ENCODE measurements around the gene HEPH. TPM values are rescaled to one million over a fixed set of nuclear protein-coding genes. Genes with fewer than 3 reads are reported as not detected.
"Not testable (repeated sequence)": the region's sequence is repeated elsewhere in the genome, so short reads cannot be mapped to it uniquely, and the experiment has no call there.

The HEPH gene, protein sequence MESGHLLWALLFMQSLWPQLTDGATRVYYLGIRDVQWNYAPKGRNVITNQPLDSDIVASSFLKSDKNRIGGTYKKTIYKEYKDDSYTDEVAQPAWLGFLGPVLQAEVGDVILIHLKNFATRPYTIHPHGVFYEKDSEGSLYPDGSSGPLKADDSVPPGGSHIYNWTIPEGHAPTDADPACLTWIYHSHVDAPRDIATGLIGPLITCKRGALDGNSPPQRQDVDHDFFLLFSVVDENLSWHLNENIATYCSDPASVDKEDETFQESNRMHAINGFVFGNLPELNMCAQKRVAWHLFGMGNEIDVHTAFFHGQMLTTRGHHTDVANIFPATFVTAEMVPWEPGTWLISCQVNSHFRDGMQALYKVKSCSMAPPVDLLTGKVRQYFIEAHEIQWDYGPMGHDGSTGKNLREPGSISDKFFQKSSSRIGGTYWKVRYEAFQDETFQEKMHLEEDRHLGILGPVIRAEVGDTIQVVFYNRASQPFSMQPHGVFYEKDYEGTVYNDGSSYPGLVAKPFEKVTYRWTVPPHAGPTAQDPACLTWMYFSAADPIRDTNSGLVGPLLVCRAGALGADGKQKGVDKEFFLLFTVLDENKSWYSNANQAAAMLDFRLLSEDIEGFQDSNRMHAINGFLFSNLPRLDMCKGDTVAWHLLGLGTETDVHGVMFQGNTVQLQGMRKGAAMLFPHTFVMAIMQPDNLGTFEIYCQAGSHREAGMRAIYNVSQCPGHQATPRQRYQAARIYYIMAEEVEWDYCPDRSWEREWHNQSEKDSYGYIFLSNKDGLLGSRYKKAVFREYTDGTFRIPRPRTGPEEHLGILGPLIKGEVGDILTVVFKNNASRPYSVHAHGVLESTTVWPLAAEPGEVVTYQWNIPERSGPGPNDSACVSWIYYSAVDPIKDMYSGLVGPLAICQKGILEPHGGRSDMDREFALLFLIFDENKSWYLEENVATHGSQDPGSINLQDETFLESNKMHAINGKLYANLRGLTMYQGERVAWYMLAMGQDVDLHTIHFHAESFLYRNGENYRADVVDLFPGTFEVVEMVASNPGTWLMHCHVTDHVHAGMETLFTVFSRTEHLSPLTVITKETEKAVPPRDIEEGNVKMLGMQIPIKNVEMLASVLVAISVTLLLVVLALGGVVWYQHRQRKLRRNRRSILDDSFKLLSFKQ
- not detected for total RNA-seq

- Mint-ChIP-seq H3K9me3 (no peaks in the 10 kb centered on the region), H3K4me3 (no peak within 1 kb of the TSS), H3K27me3 (no peaks in the 10 kb centered on the region), H3K36me3 (ENCODE audit: low read depth) (no peaks in the 10 kb centered on the region), H3K27ac (no peak within 1 kb of the TSS), H3K4me1 (no peaks in the 10 kb centered on the region)
- DNase-seq, result no peak
- POLR2A ChIA-PET, result no interaction called here
- CTCF ChIA-PET, result interaction anchor here (0.6 kb wide), 1 partner anchor 1701 kb away, joined by 3 read pairs; no protein-coding TSS in a partner anchor
Observed at GRCh38 chrX:66163849-66164411, at the start of gene HEPH. HEPH (plus strand) TSS chrX:66164247; CDS start chrX:66170571, 6,324 bp downstream.

DNA sequence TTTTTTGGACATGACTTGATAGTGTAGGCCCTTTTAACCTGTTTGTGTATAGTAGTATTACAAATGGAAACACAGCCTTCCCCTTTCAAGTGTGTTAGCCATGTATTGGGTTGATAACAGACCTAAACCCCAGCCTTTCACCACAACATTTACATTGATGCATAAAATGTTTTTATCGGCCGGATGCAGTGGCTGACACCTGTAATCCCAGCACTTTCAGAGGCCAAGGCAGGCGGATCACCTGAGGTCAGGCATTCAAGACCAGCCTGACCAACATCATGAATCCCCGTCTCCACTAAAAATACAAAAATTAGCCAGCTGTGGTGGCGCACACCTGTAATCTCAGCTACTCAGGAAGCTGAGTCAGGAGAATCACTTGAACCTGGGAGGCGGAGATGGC, 45.3 kb upstream of the HEPH start:
- POLR2A ChIA-PET, CTCF ChIA-PET, H3K9me3 Mint-ChIP-seq: not testable (repeated sequence)

DNA sequence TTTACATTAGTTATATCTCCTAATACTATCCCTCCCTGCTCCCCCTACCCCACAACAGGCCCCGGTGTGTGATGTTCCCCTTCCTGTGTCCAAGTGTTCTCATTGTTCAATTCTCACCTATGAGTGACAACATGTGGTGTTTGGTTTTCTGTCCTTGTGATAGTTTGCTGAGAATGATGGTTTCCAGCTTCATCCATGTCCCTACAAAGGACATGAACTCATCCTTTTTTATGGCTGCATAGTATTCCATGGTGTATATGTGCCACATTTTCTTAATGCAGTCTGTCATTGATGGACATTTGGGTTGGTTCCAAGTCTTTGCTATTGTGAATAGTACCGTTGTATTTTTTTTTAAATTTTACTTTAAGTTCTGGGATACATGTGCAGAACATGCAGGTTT, 42.7 kb upstream of the HEPH start:
- H3K27me3 Mint-ChIP-seq; POLR2A ChIA-PET; H3K36me3 Mint-ChIP-seq (ENCODE audit: low read depth); H3K4me3 Mint-ChIP-seq; H3K4me1 Mint-ChIP-seq; CTCF ChIA-PET; DNase-seq: not testable (repeated sequence)
- Mint-ChIP-seq H3K27ac (peak overlapping the region; percentile 36), H3K9me3 (peaks cover 11% of the 10 kb centered on the region)

More for the DNA sequence above, 45.3 kb upstream of the HEPH start:
- not testable (repeated sequence) for DNase-seq; H3K36me3 Mint-ChIP-seq (ENCODE audit: low read depth); H3K27me3 Mint-ChIP-seq; H3K27ac Mint-ChIP-seq; H3K4me3 Mint-ChIP-seq; H3K4me1 Mint-ChIP-seq

- H3K4me1 Mint-ChIP-seq, result no peaks in the 10 kb centered on the region
- no peak overlapping the region for H3K4me3 Mint-ChIP-seq
- POLR2A ChIA-PET, result no interaction called here
- CTCF ChIA-PET, result no interaction called here
- H3K27ac Mint-ChIP-seq, result no peak overlapping the region
- H3K27me3 Mint-ChIP-seq, result no peaks in the 10 kb centered on the region
- H3K36me3 Mint-ChIP-seq (ENCODE audit: low read depth), result no peaks in the 10 kb centered on the region
- H3K9me3 Mint-ChIP-seq, result peaks cover 11% of the 10 kb centered on the region
- DNase-seq, result no peak
Observed at GRCh38 chrX:66126662-66127061, 37.4 kb upstream of the HEPH start.

- POLR2A ChIA-PET, result no interaction called here
- H3K36me3 Mint-ChIP-seq (ENCODE audit: low read depth), result no peaks in the 10 kb centered on the region
- H3K27ac Mint-ChIP-seq, result no peak overlapping the region
- no peak overlapping the region for H3K4me3 Mint-ChIP-seq
- CTCF ChIA-PET, result no interaction called here
- H3K4me1 Mint-ChIP-seq, result no peaks in the 10 kb centered on the region
- H3K27me3 Mint-ChIP-seq, result no peaks in the 10 kb centered on the region
- H3K9me3 Mint-ChIP-seq, result no peaks in the 10 kb centered on the region
- DNase-seq, result no peak
Observed at GRCh38 chrX:66130469-66130868, 33.6 kb upstream of the HEPH start.

DNA sequence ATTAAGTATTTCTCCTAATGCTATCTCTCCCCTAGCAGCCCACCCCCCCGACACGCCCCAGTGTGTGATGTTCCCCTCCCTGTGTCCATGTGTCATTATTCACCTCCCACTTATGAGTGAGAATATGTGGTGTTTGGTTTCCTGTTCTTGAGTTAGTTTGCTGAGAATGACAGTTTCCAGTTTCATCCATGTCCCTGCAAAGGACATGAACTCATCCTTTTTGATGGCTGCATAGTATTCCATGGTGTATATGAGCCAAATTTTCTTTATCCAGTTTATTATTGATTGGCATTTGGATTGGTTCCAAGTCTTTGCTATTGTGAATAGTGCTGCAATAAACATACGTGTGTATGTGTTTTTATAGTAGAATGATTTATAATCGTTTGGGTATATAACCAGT, 28.8 kb upstream of the HEPH start:
- H3K4me1 Mint-ChIP-seq; H3K27ac Mint-ChIP-seq; CTCF ChIA-PET; H3K4me3 Mint-ChIP-seq; H3K27me3 Mint-ChIP-seq; POLR2A ChIA-PET; DNase-seq; H3K36me3 Mint-ChIP-seq (ENCODE audit: low read depth); H3K9me3 Mint-ChIP-seq: not testable (repeated sequence)

GRCh38 chrX:66142351-66142750, 21.7 kb upstream of the HEPH start:
- POLR2A ChIA-PET, result no interaction called here
- Mint-ChIP-seq H3K27me3 (no peaks in the 10 kb centered on the region), H3K9me3 (no peaks in the 10 kb centered on the region), H3K36me3 (ENCODE audit: low read depth) (no peaks in the 10 kb centered on the region), H3K4me3 (no peak overlapping the region), H3K27ac (no peak overlapping the region), H3K4me1 (peaks cover 7% of the 10 kb centered on the region)
- no peak for DNase-seq
- CTCF ChIA-PET, result no interaction called here

GRCh38 chrX:66144258-66144657, 19.8 kb upstream of the HEPH start:
- Mint-ChIP-seq H3K4me3 (no peak overlapping the region), H3K36me3 (ENCODE audit: low read depth) (no peaks in the 10 kb centered on the region), H3K27ac (no peak overlapping the region), H3K9me3 (no peaks in the 10 kb centered on the region), H3K27me3 (no peaks in the 10 kb centered on the region), H3K4me1 (peaks cover 10% of the 10 kb centered on the region)
- no peak for DNase-seq
- ChIA-PET POLR2A (no interaction called here), CTCF (interaction anchor here (1.0 kb wide), 1 partner anchor 583 kb away, joined by 3 read pairs; no protein-coding TSS in a partner anchor)

GRCh38 chrX:66149519-66149918, 14.5 kb upstream of the HEPH start:
- Mint-ChIP-seq H3K36me3 (ENCODE audit: low read depth) (no peaks in the 10 kb centered on the region), H3K27me3 (no peaks in the 10 kb centered on the region), H3K4me1 (peaks cover 3% of the 10 kb centered on the region), H3K9me3 (no peaks in the 10 kb centered on the region), H3K4me3 (no peak overlapping the region), H3K27ac (no peak overlapping the region)
- ChIA-PET CTCF (no interaction called here), POLR2A (no interaction called here)
- DNase-seq, result no peak

DNA sequence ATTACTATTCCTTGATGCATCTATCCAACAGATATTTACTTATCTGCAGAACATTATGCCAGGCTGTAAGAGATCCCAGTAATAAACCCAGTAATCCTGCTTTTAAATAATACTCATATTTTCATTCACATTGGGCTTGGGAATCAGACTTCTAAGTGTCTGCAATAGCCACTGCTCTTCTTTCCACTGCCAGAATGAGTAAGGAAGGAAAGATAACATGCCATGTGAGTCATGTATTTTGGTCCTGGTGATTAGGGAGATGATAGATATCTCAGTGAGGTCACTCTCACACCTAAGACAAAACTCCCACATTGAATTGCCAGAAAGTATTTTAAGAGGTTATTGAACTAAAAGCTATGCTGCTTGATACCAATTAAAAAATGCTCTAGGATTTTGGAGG, 13.9 kb upstream of the HEPH start:
- Mint-ChIP-seq H3K9me3 (no peaks in the 10 kb centered on the region), H3K4me3 (no peak overlapping the region), H3K27me3 (no peaks in the 10 kb centered on the region), H3K36me3 (ENCODE audit: low read depth) (no peaks in the 10 kb centered on the region), H3K4me1 (peaks cover 3% of the 10 kb centered on the region), H3K27ac (no peak overlapping the region)
- no peak for DNase-seq
- CTCF ChIA-PET, result no interaction called here
- POLR2A ChIA-PET, result no interaction called here

DNA sequence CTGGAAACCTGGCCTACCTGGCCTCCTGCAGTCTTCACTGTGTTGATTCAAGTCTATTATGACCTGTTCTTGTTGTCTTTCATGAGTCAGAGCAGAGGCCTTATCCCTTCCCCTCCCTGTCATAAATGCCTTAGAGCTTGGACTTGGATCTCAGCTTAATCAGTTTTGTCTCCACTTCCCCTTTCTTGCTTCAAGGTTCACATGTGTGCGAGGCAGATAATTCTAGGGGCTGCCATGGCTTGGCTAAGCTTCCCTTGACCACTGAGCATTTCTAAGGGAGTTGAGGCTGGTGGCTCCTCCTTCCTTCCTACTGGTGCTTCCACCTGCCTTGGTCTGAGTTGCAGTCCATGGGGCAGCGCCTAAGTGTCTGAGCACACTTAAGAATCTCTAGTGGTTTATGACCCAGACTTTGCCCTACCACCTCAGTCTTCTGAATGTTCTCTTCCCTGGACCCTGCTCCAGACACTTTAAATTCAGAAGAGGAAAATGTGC, 1.7 kb upstream of the HEPH start:
- no peaks in the 10 kb centered on the region for H3K36me3 Mint-ChIP-seq (ENCODE audit: low read depth)
- ChIA-PET POLR2A (no interaction called here), CTCF (interaction anchor here (0.6 kb wide), 1 partner anchor 43 kb away, joined by 3 read pairs; no protein-coding TSS in a partner anchor)
- H3K9me3 Mint-ChIP-seq, result no peaks in the 10 kb centered on the region
- DNase-seq, result no peak
- no peaks in the 10 kb centered on the region for H3K27me3 Mint-ChIP-seq
- H3K27ac Mint-ChIP-seq, result no peak overlapping the region
- H3K4me3 Mint-ChIP-seq, result no peak overlapping the region
- no peaks in the 10 kb centered on the region for H3K4me1 Mint-ChIP-seq

DNA sequence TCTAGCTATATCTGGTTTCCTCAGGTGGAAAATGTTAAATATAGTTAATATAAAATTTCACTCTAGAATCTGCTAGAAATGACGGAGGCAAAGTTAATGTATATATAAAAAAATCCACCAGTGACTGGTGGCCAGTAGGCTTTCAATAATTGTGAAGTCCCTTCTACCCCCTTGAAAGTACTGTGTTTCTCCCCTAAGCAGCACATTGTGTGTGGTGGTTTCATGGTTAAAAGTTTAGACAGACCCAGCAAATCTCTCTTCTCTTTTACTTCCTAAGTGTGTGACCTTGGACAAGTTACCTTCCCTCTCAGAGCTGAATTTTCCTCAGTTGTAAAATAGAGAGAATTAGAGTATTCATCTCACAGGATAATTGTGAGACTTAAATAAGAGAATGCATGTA, 600 bp upstream of the HEPH start:
- Mint-ChIP-seq H3K4me1 (no peaks in the 10 kb centered on the region), H3K27ac (no peak overlapping the region), H3K27me3 (no peaks in the 10 kb centered on the region), H3K36me3 (ENCODE audit: low read depth) (no peaks in the 10 kb centered on the region), H3K4me3 (no peak overlapping the region), H3K9me3 (no peaks in the 10 kb centered on the region)
- no peak for DNase-seq
- POLR2A ChIA-PET, result no interaction called here
- CTCF ChIA-PET, result no interaction called here

DNA sequence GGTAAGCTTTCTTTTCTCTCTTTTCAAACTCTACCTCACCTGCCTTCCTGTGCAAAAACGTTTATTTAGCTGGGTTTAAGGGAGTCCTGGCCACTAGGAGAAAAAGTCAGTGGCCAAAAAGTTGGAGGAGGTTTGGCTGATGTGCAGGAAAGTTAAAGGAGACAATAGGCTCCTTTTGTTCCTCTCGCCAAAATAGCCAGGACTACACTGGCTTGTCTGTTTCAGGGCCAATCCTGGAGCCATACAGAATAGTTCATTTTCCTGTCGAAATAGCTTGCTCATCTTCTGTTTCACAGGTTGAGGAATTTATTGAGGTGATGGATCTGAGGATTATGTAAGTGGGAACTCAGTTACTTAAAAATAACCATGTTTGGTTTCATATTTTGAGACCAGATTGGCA, 423 bp downstream of the HEPH start:
- Mint-ChIP-seq H3K27ac (no peak overlapping the region), H3K27me3 (no peaks in the 10 kb centered on the region), H3K36me3 (ENCODE audit: low read depth) (no peaks in the 10 kb centered on the region), H3K9me3 (no peaks in the 10 kb centered on the region), H3K4me3 (no peak overlapping the region), H3K4me1 (no peaks in the 10 kb centered on the region)
- no peak for DNase-seq
- POLR2A ChIA-PET, result no interaction called here
- CTCF ChIA-PET, result interaction anchor here (0.6 kb wide), 1 partner anchor 1700 kb away, joined by 3 read pairs; no protein-coding TSS in a partner anchor

Measured in activated CD4-positive, alpha-beta T cell treated with anti-CD3 and anti-CD28 coated beads, Interleukin-2, amount 10 ng/mL, durations not matched to agents 7 days and 5 days (primary cell).